HG02588 (cell line): Measurements from ENCODE around the gene ATF4.
"Not testable (repeated sequence)": the region's sequence is repeated elsewhere in the genome, so short reads cannot be mapped to it uniquely, and the experiment has no call there.

Experiments used
- ATAC-seq: cut with Tn5 transposase; IDR thresholded peaks from one replicate; pipeline ENCODE4 v1.9.1; 2021; ENCODE audit warnings: mild to moderate bottlenecking, moderate library complexity; ENCODE audit not compliant: unreplicated experiment

Gene ATF4

GRCh38 chr22:39510529-39511149 is 9.7 kb upstream of the ATF4 start:
- no peak for ATAC-seq

DNA sequence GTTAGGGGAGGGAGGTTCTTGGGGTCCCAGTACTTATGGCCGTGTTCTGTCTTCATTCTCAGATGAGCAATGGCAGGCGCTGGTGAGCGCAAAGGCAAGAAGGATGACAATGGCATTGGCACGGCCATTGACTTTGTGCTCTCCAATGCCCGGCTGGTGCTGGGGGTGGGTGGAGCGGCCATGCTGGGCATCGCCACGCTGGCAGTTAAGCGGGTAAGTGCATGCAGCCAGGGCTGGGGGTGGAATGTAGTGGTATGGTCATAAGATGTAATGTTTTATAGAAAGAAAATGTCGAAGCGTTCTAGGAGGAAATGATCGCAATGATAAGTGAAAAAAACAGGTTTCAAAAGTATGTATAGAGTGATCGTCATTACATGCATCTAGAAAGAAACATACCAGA is 9.1 kb upstream of the ATF4 start:
- ATAC-seq, result no peak

GRCh38 chr22:39512026-39512425 is 8.3 kb upstream of the ATF4 start:
- ATAC-seq, result no peak

- no peak for ATAC-seq
These were observed 6.6 kb upstream of the ATF4 start for GRCh38 chr22:39513791-39514190.

DNA sequence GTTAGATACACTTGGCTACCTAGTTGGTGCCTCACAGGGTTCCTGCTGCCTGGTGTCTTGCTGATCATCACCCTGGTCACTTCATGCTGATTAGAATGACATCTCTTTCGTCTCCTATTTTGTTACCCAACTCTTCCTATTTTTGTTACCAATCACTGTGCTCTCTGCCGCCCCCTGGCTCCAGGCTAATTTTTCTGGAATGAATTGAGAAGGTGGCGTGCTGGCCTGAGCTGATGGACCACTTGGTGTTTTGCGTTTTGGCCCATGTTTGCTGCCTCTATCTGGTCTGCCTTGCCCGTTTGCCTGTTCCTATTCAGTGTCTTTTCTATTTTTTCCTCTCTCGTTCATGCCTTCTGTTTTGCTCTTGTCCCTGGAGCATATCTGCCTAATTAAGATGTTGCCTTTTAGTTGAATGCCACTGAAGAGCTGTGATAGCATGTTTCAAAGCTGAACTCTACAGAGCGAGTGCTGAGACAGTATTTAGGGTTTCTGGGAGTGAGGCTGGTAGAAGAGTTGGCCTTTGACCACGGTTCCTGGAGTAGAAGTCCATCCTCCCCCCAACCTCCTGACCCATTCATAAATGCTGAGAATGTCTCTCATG is 5.9 kb upstream of the ATF4 start:
- no peak for ATAC-seq

DNA sequence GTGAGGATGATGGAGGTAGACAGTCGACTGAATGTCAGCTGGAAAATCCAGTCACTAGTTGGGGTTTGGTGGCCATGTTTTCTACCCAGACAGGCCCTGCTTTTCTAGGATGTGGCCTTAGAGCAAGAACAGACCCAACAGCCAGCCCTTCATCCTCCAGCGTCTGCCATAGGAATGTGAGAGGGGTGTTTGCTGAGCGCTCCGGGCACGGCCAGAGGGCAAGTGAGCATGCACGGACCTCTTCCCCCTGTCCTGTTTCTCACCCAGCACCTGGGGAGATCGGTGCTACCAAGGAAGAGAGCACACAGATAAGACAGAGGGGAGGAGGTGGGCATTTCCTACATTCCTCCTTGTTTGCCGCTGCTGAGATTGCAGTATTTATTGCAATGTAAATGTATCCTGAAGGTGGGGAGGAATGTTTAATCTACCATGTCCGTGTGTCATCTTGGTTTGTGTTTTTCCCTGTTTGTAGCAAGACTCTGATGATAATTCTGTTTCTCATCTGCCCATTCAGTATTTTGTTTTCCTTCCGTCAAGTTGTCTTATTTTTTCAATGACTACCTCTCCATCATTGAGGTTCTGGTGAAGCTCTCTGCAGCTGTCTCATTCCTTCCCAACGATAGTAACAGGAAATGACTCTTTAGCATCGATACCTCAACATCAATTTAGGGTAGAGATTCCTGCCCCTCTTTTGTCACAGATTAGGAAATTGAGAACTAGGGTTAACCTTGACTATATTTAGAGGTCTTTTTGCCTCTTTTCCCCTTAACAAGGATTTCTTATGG is 4.9 kb upstream of the ATF4 start:
- no peak for ATAC-seq

GRCh38 chr22:39517470-39517869 is 2.9 kb upstream of the ATF4 start:
- no peak for ATAC-seq

GRCh38 chr22:39518144-39518786 is 2.1 kb upstream of the ATF4 start:
- ATAC-seq, result no peak

DNA sequence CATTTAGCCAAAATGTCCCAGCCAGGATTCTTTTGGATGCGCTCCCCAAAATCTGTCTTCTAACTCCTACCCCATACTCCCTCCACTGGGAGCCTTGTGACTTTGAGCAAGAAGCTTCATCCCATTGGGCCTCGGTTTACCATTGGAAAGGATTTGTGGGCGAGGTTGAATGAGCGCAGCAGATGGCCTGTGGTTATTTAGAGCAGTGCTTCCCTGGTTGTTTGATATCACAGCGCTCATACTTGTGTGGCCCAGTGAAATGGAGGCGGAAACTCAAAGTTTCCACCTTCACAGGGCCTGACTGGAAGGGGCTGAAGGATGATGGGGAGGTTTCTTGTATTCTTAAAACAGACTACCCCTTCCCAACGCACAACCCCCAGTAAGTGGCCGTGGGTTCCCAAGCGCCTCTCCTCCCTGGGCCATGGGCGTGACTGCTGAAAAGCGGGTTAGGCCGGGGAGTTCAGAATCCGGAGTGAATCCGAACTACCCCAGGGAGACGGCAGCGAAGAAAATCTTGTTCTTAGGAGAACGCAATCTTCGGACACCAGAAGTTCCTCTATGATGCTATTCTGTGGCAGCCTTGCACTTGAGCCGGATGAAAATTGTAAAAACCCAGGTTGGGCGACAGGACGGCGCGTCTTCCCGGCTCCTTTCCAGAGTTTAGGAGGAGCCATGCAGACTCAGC is 1.2 kb upstream of the ATF4 start:
- ATAC-seq, result no peak

DNA sequence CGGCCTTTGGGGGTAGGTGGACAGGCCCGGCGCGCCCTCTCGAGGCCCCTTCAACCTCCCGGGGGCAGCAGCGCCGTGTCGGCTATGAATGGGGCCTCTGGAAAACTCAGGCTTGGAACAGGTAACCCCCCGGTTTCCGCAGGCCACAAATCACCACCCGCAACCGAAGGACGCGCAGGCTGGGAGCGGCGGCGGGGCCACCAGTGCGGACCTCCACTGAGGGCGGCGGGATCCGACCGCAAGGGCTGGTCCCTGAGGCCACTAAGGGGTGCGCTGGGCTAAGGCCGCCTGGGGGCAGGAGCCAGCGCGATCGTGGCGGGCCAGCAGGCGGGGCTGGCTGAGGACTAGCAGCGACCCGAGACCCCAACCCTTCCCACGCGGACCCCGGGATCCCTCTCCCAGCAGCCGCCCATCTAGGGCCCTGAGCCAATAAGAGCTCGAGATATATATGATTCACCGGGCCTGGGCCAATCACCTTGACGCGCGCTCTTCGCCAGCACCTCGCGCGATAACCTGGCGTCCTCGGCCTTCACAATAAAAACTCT is 609 bp upstream of the ATF4 start:
- peak; percentile 70 for ATAC-seq

- ATAC-seq, result not testable (repeated sequence)
These were observed 934 bp downstream of the ATF4 start for GRCh38 chr22:39521106-39521885.

- not testable (repeated sequence) for ATAC-seq
These were observed 1.7 kb downstream of the ATF4 start for GRCh38 chr22:39522091-39522490.

DNA sequence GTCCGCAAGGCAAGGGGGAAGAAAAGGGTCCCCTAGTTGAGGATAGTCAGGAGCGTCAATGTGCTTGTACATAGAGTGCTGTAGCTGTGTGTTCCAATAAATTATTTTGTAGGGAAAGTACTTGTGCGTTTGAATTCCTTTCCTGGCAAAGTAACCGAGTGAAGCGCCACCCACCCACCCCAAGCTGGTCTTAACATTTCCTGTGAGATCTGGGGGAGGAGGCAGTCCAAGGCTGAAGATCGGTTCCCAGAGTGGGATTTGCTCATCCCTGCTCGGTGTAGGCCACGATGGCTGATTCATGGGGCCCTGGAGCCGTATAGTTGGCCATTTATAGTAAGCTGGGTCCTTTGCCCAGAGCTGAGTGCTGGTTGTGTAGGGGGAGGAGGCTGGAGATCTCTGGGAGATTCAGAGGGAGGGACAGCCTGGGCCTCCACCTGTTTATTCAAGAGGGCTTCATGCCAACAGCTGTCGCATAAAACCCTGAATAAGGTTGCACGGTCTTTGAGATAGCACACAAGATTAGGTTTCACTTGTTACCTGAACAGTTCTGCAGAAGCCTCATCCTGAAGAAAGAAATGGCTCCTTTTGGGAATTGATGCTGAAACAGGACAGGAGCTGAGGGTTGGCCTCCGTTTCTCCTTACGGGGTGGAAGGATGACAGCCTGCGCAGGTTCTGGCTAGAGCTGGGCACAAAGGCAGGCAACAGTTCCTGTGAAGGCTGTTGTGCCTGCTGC is 2.4 kb downstream of the ATF4 start:
- no peak for ATAC-seq

DNA sequence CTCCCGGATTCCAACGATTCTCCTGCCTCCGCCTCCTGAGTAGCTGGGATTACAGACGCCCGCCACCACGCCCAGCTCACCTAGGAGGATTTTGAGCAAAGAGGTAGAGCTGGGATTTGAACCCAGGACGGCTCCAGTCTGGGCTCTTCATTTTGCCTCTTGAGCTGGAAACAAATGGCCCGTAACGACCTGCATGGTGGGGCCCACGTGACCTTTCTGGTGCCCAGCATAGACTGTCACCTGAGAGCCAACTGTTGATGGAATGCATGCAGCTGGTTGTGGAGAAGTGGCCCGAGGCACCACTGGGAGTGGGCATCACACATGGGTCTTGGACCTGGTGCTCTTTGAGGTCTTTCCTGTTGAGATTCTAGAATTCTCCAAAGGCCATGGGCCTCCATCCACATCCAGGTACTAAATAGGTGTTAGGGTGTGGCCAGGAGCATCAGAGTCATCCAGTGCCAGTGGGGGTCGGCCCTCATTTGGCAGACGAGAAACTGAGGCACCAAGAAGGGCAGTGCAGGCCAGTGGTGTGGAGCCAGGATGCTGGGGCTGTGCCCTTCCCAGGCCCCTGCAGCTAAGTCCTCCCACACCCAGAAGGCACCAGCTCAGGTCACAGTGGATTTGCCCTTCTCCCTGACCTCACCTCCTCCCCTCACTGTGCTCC is 3.9 kb downstream of the ATF4 start:
- ATAC-seq, result no peak

- no peak for ATAC-seq
These were observed 4.6 kb downstream of the ATF4 start for GRCh38 chr22:39524753-39525657.

DNA sequence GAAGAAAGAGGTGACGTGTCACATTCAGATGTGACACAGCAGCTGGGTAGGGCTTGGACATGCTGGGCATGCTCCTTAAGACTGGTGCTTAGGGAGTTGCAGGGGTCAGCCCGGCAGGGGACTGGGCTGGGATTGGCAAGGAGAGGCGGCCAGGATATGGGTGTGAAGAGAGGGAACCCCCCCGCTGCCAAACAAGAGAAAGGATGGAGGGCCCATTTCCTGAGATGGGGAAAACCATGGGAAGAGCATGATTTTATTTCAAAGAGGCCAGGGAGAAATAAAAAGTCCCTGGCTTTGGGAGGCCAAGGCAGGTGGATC is 5.3 kb downstream of the ATF4 start:
- ATAC-seq, result no peak

DNA sequence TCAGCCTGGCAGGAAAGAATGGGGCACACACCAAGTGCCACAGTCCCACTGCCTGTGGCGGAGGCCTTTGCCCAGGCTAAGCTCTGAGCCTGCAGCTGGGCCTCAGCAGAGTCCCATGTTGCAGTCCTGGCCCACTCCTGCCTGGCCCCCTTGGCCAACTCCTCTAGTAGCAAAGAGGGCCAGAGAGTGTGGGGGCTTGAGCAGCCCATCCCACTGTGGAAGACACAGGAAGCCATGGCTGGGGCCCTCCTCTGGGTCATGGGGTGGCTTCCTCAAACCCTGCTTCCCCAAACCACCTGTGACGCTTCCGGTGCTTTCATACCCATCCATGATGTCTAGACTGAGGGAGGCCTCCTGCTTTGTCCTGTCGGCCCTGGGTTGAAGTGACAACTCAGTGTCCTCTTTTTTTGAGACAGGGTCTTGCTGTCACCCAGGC is 6.4 kb downstream of the ATF4 start:
- no peak for ATAC-seq

DNA sequence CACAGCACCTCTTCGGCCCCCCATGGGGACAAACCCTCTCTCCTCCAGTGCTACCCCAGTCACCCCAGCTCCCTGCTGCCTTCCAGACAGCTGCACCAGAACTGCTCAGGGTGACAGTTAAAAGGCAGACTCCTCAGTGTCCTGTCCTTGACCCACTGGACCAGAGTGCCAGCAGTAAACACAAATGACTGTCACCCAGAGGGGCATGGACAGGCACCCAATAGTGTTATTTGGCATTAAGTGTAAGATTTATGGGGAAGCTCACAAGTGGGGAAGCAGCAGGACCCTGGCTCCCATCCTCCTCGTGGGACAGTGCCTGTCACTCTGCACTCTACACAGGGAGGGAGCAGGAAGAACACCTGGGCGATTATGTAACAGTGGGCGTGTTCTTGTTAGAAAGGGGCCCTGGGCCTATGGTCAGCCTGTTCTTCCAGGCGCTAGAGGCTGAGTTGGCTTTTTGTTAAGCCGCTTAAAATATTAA is 7.2 kb downstream of the ATF4 start:
- ATAC-seq, result no peak
